ENCODE data around the gene ABLIM2.
"Not testable (repeated sequence)": the region's sequence is repeated elsewhere in the genome, so short reads cannot be mapped to it uniquely, and the experiment has no call there.

Gene ABLIM2

DNA sequence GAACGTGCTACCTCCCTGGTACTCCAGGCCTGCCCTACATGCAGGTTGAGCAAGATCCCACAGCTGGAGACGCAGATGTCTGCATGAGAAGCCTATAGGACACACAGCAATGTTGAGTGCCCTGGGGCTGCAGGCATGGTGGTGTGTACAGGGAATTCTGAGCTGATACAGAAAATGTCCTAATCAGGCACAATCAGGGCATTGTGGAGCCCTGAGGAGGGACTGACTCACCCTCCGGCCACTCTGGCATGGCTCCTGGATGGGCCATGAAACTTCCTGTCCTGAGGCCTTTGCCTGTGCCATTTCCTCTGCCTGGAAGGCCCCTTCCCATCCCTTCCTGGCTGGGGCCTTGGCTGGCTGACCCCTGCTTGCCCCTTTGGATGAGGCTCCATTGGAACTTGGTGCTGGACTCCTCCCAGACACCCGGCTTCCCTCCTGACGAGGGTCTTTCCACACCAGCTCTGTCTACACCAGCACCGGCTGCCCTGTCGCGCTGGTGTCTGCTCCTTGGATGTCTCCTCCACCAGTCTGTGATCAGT lies 202.3 kb downstream of the ABLIM2 start:
- Histone ChIP-seq H3K36me3 (ENCODE audit: insufficient read depth, low read length) (no peaks in the 10 kb centered on the region), H3K27ac (ENCODE audit: low read depth, low read length) (peak overlapping the region; percentile 49), H2AFZ (ENCODE audit: low read length, unreplicated experiment) (peak overlapping the region; percentile 79), H3K4me3 (ENCODE audit: low read depth, low read length) (no peak overlapping the region), H3K27me3 (ENCODE audit: insufficient read depth, low read length) (no peaks in the 10 kb centered on the region), H3K79me2 (ENCODE audit: control insufficient read depth, insufficient read depth, low read length, unreplicated experiment) (no peaks in the 10 kb centered on the region), H3K4me1 (ENCODE audit: control insufficient read depth, insufficient read depth, low read length, unreplicated experiment) (peaks cover 28% of the 10 kb centered on the region)

GRCh38 chr4:7955393-7955792 lies 203.2 kb downstream of the ABLIM2 start:
- no peaks in the 10 kb centered on the region for H3K36me3 ChIP-seq (ENCODE audit: insufficient read depth, low read length)
- no peaks in the 10 kb centered on the region for H3K79me2 ChIP-seq (ENCODE audit: control insufficient read depth, insufficient read depth, low read length, unreplicated experiment)
- no peaks in the 10 kb centered on the region for H3K27me3 ChIP-seq (ENCODE audit: insufficient read depth, low read length)
- no peak overlapping the region for H2AFZ ChIP-seq (ENCODE audit: low read length, unreplicated experiment)
- no peak overlapping the region for H3K27ac ChIP-seq (ENCODE audit: low read depth, low read length)
- peaks cover 19% of the 10 kb centered on the region for H3K4me1 ChIP-seq (ENCODE audit: control insufficient read depth, insufficient read depth, low read length, unreplicated experiment)
- no peak overlapping the region for H3K4me3 ChIP-seq (ENCODE audit: low read depth, low read length)

GRCh38 chr4:7952615-7953014 lies 206.0 kb downstream of the ABLIM2 start:
- Histone ChIP-seq H3K36me3 (ENCODE audit: insufficient read depth, low read length) (no peaks in the 10 kb centered on the region), H3K27ac (ENCODE audit: low read depth, low read length) (no peak overlapping the region), H3K4me1 (ENCODE audit: control insufficient read depth, insufficient read depth, low read length, unreplicated experiment) (peaks cover 9% of the 10 kb centered on the region), H3K79me2 (ENCODE audit: control insufficient read depth, insufficient read depth, low read length, unreplicated experiment) (no peaks in the 10 kb centered on the region), H3K4me3 (ENCODE audit: low read depth, low read length) (no peak overlapping the region), H2AFZ (ENCODE audit: low read length, unreplicated experiment) (no peak overlapping the region), H3K27me3 (ENCODE audit: insufficient read depth, low read length) (no peaks in the 10 kb centered on the region)

GRCh38 chr4:7950301-7951092 lies 208.1 kb downstream of the ABLIM2 start:
- no peak overlapping the region for H3K4me3 ChIP-seq (ENCODE audit: low read depth, low read length)
- no peak overlapping the region for H3K27ac ChIP-seq (ENCODE audit: low read depth, low read length)
- no peaks in the 10 kb centered on the region for H3K4me1 ChIP-seq (ENCODE audit: control insufficient read depth, insufficient read depth, low read length, unreplicated experiment)
- H3K36me3 ChIP-seq (ENCODE audit: insufficient read depth, low read length): no peaks in the 10 kb centered on the region
- no peak overlapping the region for H2AFZ ChIP-seq (ENCODE audit: low read length, unreplicated experiment)
- H3K27me3 ChIP-seq (ENCODE audit: insufficient read depth, low read length): no peaks in the 10 kb centered on the region
- no peaks in the 10 kb centered on the region for H3K79me2 ChIP-seq (ENCODE audit: control insufficient read depth, insufficient read depth, low read length, unreplicated experiment)

DNA sequence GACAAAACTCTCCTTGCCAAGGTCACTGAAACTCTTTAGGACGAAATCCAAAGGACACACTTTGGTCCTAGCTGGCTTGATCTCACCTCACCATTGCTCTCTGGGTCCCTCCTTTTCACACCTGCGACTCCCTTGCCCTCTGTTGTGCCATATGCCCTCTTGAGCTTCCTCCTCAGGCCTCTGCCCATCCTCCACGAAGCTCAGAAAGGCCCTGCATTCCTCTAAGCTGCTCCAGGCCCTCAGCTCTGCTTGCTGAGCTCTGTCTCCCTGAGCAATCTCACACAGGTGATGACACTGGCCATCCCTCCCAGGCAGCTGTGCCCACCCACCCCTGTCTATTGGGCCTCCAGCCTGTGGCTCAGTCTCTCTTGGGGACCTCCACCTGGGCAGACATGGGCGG lies 208.9 kb downstream of the ABLIM2 start:
- Histone ChIP-seq H3K4me3 (ENCODE audit: low read depth, low read length) (no peak overlapping the region), H3K4me1 (ENCODE audit: control insufficient read depth, insufficient read depth, low read length, unreplicated experiment) (no peaks in the 10 kb centered on the region), H3K27me3 (ENCODE audit: insufficient read depth, low read length) (no peaks in the 10 kb centered on the region), H2AFZ (ENCODE audit: low read length, unreplicated experiment) (no peak overlapping the region), H3K79me2 (ENCODE audit: control insufficient read depth, insufficient read depth, low read length, unreplicated experiment) (no peaks in the 10 kb centered on the region), H3K27ac (ENCODE audit: low read depth, low read length) (no peak overlapping the region), H3K36me3 (ENCODE audit: insufficient read depth, low read length) (no peaks in the 10 kb centered on the region)

- no peak overlapping the region for H3K27ac ChIP-seq (ENCODE audit: low read depth, low read length)
- no peak overlapping the region for H2AFZ ChIP-seq (ENCODE audit: low read length, unreplicated experiment)
- H3K79me2 ChIP-seq (ENCODE audit: control insufficient read depth, insufficient read depth, low read length, unreplicated experiment): no peaks in the 10 kb centered on the region
- H3K4me3 ChIP-seq (ENCODE audit: low read depth, low read length): no peak overlapping the region
- no peaks in the 10 kb centered on the region for H3K27me3 ChIP-seq (ENCODE audit: insufficient read depth, low read length)
- H3K36me3 ChIP-seq (ENCODE audit: insufficient read depth, low read length): no peaks in the 10 kb centered on the region
- H3K4me1 ChIP-seq (ENCODE audit: control insufficient read depth, insufficient read depth, low read length, unreplicated experiment): no peaks in the 10 kb centered on the region
Observed at GRCh38 chr4:7947927-7948326, 210.7 kb downstream of the ABLIM2 start.

DNA sequence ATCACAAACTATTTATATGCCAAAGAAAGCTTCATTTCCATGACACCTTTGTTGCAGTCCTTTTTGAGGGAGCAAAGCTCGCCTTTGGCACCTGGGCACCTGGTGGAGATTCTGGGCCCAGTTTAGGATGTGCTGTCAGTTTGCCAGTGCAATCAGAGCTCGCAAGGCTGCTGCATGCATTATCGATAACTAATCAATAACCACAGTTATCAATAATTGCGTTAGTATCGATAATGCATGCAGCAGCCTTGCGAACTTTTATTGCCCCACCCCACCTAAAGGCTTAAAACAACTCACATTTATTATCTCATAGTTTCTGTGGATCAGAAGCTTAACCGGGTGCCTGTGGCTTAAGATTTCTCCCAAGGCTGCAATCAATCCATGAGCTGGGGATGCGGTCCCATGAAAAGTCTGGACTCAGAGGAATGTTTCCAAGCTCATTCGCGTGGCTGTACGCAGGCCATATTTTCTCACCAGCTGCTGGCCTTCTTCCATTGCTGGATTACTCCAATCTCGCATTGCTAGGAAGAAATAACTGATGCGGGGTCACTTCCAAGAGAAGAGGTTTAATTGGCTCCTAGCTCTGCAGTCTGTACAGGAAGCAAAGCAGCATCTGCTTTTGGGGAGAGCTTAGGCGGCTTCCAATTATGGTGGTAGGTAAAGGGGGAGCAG lies 212.8 kb downstream of the ABLIM2 start:
- no peak overlapping the region for H2AFZ ChIP-seq (ENCODE audit: low read length, unreplicated experiment)
- no peak overlapping the region for H3K27ac ChIP-seq (ENCODE audit: low read depth, low read length)
- H3K4me3 ChIP-seq (ENCODE audit: low read depth, low read length): no peak overlapping the region
- H3K36me3 ChIP-seq (ENCODE audit: insufficient read depth, low read length): no peaks in the 10 kb centered on the region
- H3K27me3 ChIP-seq (ENCODE audit: insufficient read depth, low read length): no peaks in the 10 kb centered on the region
- H3K4me1 ChIP-seq (ENCODE audit: control insufficient read depth, insufficient read depth, low read length, unreplicated experiment): peaks cover 17% of the 10 kb centered on the region
- H3K79me2 ChIP-seq (ENCODE audit: control insufficient read depth, insufficient read depth, low read length, unreplicated experiment): no peaks in the 10 kb centered on the region

GRCh38 chr4:7944599-7945220 lies 213.9 kb downstream of the ABLIM2 start:
- H3K79me2 ChIP-seq (ENCODE audit: control insufficient read depth, insufficient read depth, low read length, unreplicated experiment): no peaks in the 10 kb centered on the region
- no peak overlapping the region for H3K27ac ChIP-seq (ENCODE audit: low read depth, low read length)
- H3K4me3 ChIP-seq (ENCODE audit: low read depth, low read length): no peak overlapping the region
- H3K27me3 ChIP-seq (ENCODE audit: insufficient read depth, low read length): no peaks in the 10 kb centered on the region
- H3K36me3 ChIP-seq (ENCODE audit: insufficient read depth, low read length): no peaks in the 10 kb centered on the region
- H2AFZ ChIP-seq (ENCODE audit: low read length, unreplicated experiment): no peak overlapping the region
- peaks cover 21% of the 10 kb centered on the region for H3K4me1 ChIP-seq (ENCODE audit: control insufficient read depth, insufficient read depth, low read length, unreplicated experiment)

GRCh38 chr4:7943688-7944087 lies 214.9 kb downstream of the ABLIM2 start:
- H3K4me1 ChIP-seq (ENCODE audit: control insufficient read depth, insufficient read depth, low read length, unreplicated experiment): peaks cover 21% of the 10 kb centered on the region
- not testable (repeated sequence) for H3K27ac ChIP-seq (ENCODE audit: low read depth, low read length); H3K79me2 ChIP-seq (ENCODE audit: control insufficient read depth, insufficient read depth, low read length, unreplicated experiment); H2AFZ ChIP-seq (ENCODE audit: low read length, unreplicated experiment); H3K4me3 ChIP-seq (ENCODE audit: low read depth, low read length); H3K27me3 ChIP-seq (ENCODE audit: insufficient read depth, low read length); H3K36me3 ChIP-seq (ENCODE audit: insufficient read depth, low read length)

GRCh38 chr4:7943211-7943610 lies 215.4 kb downstream of the ABLIM2 start:
- Histone ChIP-seq H2AFZ (ENCODE audit: low read length, unreplicated experiment) (no peak overlapping the region), H3K4me1 (ENCODE audit: control insufficient read depth, insufficient read depth, low read length, unreplicated experiment) (peaks cover 21% of the 10 kb centered on the region), H3K79me2 (ENCODE audit: control insufficient read depth, insufficient read depth, low read length, unreplicated experiment) (peaks cover 14% of the 10 kb centered on the region), H3K27ac (ENCODE audit: low read depth, low read length) (no peak overlapping the region), H3K27me3 (ENCODE audit: insufficient read depth, low read length) (no peaks in the 10 kb centered on the region), H3K36me3 (ENCODE audit: insufficient read depth, low read length) (no peaks in the 10 kb centered on the region), H3K4me3 (ENCODE audit: low read depth, low read length) (no peak overlapping the region)

Data from ACC112 (cell line).